H1 (cell line): ENCODE measurements around the gene TSPAN9. TPM values are rescaled to one million over a fixed set of nuclear protein-coding genes. Genes with fewer than 3 reads are reported as not detected.

Source experiments
- CBX5 ChIP-seq: fragments of 300-800, 300-1000 bp; sonication (generic); IDR thresholded peaks from 2 replicates; pipeline ENCODE4 v1.7.1; 2016; ENCODE audit warnings: antibody characterized with exemption, low read length, low read depth
- KDM4A ChIP-seq: IDR thresholded peaks from one replicate; pipeline ENCODE4 v1.7.1; 2012; ENCODE audit warnings: low read depth, mild to moderate bottlenecking, moderate library complexity, low read length, inconsistent platforms; ENCODE audit not compliant: severe bottlenecking
- SP1 ChIP-seq: IDR thresholded peaks from 2 replicates; pipeline ENCODE4 v1.6.1; 2011; ENCODE audit warnings: low read depth, low read length
- TBP ChIP-seq: IDR thresholded peaks from 2 replicates; pipeline ENCODE4 v1.6.1; 2011; ENCODE audit warnings: low read depth, low read length, improper control_type of control experiment
- TCF12 ChIP-seq: IDR thresholded peaks from 2 replicates; pipeline ENCODE4 v1.6.1; 2011; ENCODE audit warnings: low read depth, mild to moderate bottlenecking, low read length
- TEAD4 ChIP-seq: IDR thresholded peaks from 2 replicates; pipeline ENCODE4 v1.6.1; 2012; ENCODE audit warnings: low read depth, low read length, inconsistent platforms, mixed read lengths
- polyA plus RNA-seq, 7 experiments: library from polyadenylated mRNA; depleted of rRNA in 3 of 7; stranded (reverse) in 5 of 7; unstranded in 2 of 7; fragments of >200 nt in 5 of 7; fragments of 200-250 nt in 2 of 7; gene quantifications; 1 replicate in 5 of 7; 2 replicates in 1 of 7; 4 replicates in 1 of 7; pipeline versions ENCODE4 v1.2.1 to v1.2.3, GENCODE V29; 2011 to 2013; ENCODE audit warnings: missing spikeins in 2 of 7, mixed read lengths in 2 of 7
- total RNA-seq: library from RNA; stranded (reverse); fragmentation: NEBNext Ultra II Directional; extraction: Animal tissue kit (Norgen Biotek cat#: 25700); gene quantifications from 2 replicates; pipeline ENCODE4 v1.2.1, GENCODE V29; 2021

TSPAN9 gene
- total and polyA plus RNA-seq, 2 of the 8 experiments (the other 6 are each of a cell fraction or from before 2014, with no cell fraction given), result 11.5 to 29.1 TPM

DNA sequence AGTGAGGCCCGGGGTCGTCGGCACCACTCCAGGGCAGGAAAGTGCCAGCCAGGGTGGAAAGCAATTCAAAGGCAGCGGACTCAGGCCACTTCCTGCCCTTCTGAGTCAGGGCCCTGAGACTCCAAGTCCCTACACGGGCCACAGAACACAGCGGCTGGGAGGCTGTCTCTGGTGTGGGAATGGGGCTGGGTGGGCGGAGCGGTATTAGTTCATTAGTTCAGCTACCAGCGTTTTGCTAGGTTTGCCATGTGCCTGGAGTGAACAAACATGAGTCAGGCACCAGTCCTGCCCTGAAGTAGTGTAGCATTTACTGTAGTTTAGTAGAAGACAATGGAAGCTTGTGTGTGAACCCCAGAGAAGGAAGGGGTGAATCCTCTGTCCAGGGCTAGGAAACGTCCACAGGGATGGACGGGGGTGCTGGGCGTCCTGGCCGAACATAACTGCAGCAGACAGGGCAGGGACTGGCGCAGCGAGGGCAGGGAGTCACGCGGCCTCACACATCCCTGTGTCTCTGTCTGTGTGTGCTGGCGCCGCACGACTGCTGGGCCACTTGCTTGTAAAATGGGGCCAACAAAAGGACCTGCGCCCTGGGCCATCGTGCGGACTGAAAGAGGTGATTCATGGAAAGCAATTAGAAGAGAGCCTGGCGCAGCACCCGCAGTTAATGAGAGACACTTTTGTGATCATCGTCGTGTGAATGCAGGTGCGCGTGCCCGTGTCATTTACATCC is 227.4 kb downstream of the TSPAN9 start (continued):
- TF ChIP-seq CBX5 (no peak), TEAD4 (no peak), TBP (no peak), SP1 (no peak), KDM4A (no peak), TCF12 (no peak)
